ENCODE data around the gene CEMIP.

The CEMIP gene

DNA sequence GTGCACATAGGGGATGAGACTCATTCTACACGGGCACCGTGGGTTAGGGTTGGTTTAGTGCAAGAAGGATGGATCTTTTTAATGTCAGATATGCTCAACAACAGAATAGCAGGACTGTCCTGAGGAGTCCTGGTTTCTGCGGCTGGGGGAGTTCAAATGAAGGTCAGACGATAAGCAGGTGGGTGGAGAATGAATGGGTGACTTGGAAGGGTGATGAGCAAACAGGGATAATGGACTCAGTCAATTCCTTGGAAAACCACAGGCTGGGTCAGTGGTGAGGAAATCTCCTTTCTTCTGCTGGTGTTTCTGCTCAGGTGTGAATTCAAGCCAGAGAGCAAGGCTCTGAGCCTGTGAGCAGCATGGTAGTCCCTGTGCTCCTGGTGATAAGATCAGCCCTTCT is 150.5 kb downstream of the CEMIP start:
- DNase-seq (ENCODE audit: low read depth in 2 of 2): no peak

DNA sequence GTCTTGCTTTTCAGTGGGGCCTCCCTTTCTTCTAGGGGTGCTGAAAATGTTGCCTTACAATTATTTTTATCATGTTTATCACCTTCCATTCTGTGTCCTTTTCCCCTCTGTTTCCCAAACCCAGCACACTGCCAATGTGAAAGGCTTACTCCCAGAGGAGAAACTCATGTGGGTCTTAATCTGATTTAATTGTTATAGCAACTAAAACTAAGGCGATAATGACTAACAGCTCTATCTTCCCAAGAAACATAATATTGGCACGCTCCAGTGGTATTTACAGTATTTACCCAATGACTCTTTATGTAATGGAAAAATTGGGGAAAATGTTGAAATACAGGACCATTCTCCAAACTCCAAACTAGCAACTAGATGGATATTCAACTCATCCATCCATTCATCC is 152.0 kb downstream of the CEMIP start:
- no peak for DNase-seq (ENCODE audit: low read depth in 2 of 2)

DNA sequence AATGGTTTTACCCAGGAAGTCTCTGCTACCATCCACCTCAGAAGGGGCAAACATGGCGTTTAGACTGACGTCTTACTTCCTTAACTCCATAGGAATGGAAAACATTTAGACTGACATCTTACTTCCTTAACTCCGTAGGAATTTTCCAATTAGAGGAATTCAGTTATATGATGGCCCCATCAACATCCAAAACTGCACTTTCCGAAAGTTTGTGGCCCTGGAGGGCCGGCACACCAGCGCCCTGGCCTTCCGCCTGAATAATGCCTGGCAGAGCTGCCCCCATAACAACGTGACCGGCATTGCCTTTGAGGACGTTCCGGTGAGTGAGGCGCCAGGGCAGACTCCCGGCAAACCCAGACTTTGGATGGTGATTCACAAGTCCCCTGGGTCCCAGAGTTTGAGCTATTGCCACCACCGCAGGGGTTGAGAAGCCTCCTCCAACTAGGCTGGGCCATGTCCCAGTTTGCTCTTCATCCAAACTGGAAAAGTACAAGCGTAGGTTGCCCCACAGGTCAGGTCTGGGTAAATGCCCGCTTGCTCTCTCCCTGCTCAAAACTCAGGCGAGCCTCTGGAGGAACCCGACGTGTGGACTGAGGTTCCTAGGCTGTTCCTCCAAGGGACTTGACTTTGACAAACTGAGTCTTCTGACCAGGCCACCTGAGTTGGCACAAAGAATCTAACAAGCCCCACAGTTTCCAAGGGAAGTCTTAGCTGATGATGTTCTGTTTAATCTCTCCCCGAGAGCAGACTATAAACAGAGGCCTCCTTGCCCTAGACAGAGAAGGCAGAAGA is 152.7 kb downstream of the CEMIP start:
- no peak for DNase-seq (ENCODE audit: low read depth in 2 of 2)

DNA sequence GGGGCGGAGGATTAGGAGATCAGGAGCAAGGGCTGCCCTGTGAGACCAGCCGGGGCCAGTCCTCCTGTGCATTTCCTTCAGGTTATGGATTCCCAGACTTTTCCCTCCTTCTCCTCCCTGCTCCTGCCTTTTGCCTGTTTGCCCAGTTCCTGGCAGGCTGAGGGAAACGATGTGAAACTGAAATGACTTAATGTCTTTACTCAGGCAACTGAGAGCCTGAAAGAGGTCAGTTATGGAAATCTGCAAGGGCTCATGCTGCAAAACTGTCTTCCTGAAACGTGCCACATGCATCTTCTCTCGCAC is 153.3 kb downstream of the CEMIP start:
- DNase-seq (ENCODE audit: low read depth in 2 of 2): no peak

DNA sequence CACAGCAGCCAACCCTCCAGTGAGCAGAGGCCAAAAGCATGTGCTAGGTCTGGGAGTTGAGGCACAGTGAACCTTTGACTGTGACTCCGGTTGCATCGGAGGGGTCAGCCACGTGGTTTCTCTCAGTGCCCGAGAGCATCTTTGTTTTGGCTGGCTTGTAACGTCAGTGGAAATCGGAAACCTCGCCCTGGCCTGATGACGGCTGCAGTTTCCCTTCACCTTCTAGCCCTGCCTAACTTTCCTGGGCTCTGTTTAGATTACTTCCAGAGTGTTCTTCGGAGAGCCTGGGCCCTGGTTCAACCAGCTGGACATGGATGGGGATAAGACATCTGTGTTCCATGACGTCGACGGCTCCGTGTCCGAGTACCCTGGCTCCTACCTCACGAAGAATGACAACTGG is 153.8 kb downstream of the CEMIP start:
- DNase-seq (ENCODE audit: low read depth in 2 of 2): no peak

DNA sequence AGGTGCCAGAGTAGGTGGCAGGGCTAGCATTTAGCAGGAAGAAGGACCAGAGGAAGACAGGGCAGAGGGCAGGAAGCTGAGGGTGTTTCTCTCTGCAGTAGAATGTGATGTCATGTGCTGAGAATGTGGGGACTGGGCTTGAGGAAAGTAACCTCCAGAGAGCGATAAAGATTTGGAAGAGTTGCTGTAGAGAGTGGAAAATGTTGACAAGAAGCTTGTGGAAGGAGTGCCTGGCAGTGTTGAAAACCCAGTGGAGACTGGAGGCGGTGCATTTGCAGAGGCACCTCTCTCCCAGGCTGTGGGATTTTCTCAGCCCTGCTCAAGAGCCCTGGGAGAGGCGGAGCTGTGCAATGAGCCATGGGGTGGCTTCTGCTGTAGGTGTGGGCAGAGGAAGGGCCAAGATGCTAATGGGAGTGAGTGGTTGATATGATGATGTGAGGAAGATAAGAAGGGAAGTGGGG is 155.6 kb downstream of the CEMIP start:
- DNase-seq (ENCODE audit: low read depth in 2 of 2): no peak

DNA sequence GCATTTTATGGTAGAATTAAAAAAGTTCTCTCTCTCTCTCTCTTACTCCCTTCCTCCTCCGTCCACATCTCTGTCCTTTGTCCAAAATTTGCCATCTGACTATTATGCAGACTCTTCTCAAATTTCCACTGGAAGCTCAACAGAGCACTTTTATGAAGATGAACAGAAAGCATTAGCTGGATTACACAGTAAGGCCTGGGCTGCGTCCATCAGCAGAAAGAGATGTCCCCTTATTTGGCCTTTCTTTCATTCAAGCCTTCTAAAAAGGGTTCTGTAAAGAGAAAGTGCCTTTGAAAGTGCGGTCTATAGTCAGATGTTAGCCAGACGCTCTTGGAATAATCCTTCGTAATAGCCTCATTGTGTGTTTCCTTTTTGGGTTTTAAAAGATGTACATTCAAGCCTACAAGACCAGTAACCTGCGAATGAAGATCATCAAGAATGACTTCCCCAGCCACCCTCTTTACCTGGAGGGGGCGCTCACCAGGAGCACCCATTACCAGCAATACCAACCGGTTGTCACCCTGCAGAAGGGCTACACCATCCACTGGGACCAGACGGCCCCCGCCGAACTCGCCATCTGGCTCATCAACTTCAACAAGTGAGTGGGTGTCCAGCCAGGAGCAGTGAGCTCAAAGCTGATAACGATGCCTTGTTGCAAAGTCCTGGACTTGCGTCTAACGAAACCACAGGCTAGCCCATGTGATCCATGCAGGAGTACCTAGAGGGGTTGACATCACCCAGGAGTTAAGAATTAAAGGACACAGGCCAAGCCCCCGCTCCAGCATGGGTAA is 157.3 kb downstream of the CEMIP start:
- no peak for DNase-seq (ENCODE audit: low read depth in 2 of 2)

DNA sequence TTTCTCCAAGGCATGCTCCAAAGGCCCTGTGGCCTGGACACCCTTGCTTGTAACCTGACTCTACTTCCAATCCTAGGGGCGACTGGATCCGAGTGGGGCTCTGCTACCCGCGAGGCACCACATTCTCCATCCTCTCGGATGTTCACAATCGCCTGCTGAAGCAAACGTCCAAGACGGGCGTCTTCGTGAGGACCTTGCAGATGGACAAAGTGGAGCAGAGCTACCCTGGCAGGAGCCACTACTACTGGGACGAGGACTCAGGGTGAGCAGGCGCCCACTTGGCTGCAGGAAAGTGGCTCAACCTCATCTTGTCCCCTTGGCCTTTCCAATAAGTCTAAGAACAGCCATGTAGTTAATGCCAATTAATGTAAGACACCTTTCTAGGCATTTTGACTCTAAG is 158.5 kb downstream of the CEMIP start:
- DNase-seq (ENCODE audit: low read depth in 2 of 2): no peak

DNA sequence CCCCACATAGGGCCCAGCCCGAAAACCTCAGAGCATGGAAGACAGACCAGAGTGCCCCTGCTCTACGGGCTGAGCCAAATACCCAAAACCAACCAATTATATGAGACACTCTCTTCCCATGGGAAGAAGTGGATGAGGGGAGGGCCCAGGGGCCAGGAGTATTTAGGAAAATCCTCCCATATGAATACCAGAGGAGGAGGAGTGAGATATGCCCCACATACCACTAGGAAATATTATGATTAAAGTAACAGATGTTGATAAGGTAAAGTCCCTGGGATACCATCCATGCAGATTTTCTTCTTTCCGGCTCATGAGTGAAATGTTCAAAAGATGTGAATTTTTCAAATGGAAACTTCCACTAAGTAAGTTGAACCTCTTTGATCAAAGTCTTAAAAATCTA is 160.0 kb downstream of the CEMIP start:
- no peak for DNase-seq (ENCODE audit: low read depth in 2 of 2)

DNA sequence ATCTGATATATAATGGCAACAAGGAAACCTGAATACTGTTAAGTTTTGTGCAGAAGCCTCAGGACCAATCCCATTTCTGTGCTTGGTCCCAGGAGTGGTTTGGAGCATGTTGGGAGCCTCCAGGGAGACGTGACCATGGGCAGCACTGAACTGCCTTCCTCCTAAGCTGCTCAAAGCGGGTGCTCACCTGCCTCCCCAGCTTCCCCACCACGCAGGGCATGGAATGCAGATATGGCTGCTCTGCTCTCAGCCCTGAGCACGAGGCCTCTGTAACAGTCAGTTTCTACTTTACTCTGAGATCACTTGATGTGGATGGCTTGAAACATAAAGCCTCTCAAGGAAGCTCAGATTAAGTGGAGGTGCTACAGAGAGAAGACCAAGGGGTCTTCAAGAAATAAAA is 161.2 kb downstream of the CEMIP start:
- no peak for DNase-seq (ENCODE audit: low read depth in 2 of 2)

DNA sequence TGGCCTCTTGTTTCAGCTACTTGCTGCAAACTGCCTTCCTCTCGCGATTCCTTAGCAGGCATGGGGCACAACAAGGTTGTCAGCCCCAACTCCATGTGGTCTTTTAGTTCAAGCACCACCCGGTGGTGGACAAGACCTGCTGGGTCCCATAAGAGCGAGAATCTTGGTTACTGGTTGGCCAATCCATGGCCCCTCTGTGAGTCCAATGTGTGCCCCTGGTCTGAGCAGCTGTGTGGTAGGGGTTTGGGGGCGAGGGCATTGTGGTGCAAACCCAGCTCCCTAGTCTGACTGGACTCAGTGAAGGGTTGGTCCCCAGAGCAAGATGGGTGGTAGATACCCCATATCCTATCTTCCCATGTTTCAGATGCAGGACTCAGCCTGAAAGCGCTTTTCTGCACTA is 161.7 kb downstream of the CEMIP start:
- DNase-seq (ENCODE audit: low read depth in 2 of 2): no peak

DNA sequence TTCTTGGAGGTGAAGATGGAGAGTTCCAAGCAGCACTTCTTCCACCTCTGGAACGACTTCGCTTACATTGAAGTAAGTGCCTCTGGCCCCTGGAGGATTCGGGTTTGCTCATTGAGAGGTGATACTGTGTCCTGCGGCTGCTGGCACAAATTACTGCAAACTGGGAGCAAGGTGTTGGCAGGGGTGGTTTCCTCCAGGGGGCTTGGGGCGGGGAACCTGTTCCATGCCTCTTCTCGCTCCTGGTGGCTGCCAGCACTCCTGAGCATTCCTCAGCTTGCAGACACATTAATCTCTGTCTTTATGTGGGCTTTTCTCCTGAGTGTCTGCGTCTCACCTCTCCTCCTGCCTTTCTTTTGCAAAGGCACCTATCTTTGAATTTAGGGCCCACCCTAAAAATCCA is 163.1 kb downstream of the CEMIP start:
- DNase-seq (ENCODE audit: low read depth in 2 of 2): no peak

DNA sequence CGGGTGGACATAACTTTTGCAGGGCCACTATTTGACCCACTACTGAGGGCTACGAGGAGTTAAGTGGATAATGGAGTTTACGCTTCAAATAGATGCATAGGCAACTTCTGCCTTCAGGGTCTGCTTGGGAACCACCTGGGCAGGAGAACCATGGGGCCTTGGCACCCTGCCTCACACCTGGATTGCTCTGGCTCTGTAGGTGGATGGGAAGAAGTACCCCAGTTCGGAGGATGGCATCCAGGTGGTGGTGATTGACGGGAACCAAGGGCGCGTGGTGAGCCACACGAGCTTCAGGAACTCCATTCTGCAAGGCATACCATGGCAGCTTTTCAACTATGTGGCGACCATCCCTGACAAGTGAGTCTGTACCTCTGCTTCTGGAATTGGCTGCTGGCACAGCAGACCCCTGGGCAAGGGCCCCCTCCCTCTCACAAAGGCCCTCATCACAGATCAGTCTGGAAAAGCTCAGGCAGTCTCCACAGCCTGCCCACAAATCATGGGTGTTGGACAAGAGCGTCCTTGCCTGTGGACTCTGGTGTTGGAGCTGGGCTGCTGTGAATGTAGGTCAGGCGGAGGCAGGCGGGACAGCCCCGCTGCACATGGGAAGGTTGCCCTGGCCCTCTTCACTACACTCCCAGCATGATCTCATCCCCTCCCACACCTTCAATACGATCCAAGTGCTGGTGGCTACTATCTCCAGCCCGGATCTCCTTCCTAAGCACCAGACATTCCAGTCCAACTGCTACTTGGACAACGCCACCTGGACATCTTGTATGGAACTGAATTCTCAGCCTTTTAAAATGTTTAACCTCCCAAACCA is 163.8 kb downstream of the CEMIP start:
- no peak for DNase-seq (ENCODE audit: low read depth in 2 of 2)

DNA sequence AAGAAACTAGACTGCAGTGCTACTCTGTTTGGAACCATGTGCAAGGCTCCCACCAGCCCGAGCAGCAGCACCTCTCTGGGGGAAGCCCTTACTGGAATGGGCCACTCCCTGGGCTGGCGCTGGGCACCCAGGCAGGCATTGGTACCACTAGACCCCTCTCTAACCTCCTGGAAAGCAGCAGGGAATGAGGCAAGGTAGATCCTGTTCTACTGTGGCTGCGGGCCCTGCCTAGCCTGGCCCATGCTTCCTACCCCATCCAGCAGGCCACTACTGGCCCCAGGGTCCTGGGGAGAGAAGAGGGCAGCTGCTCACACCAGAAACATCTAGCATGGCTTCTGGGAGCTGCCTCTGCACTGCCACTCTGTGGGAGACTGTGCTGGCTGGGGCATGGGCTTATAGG is 165.6 kb downstream of the CEMIP start:
- no peak for DNase-seq (ENCODE audit: low read depth in 2 of 2)

DNA sequence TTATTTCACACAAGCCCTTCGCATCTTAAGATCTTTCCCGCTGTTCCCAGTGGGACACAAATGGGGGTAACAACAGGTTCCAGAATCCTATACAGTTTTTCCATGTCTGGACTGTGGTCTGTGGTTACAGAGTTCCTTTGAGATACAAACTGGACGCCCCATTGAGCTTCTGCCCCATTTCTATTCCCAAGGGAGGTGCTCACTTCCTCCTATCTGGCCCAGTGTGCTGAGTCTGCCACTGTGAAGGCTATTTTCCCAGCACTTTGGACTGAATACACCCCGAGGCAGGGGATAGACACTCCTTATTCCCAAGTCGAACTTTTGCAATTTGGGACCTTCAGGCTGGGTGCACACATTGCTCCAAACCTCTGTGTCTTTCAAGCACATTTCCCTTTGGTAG is 166.4 kb downstream of the CEMIP start:
- DNase-seq (ENCODE audit: low read depth in 2 of 2): no peak

DNA sequence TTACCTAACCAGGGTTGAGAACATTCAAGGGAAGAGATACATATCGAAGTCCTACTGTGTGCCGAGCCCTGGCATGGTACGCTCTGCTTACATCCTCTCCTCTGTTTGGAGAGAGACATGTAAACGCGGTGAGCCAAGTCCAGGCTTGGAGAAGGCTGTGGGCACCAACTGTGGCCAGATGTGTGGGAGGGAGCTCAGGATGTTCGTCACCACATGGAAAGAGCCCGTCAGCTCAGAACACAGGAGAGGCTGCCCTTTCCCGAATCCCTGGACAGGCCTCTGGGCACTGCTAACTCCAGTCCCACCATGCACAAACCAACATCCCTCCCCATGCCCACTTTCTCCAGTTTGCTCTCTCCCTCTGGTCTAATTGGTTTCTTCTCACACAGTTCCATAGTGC is 167.4 kb downstream of the CEMIP start:
- DNase-seq (ENCODE audit: low read depth in 2 of 2): no peak

DNA sequence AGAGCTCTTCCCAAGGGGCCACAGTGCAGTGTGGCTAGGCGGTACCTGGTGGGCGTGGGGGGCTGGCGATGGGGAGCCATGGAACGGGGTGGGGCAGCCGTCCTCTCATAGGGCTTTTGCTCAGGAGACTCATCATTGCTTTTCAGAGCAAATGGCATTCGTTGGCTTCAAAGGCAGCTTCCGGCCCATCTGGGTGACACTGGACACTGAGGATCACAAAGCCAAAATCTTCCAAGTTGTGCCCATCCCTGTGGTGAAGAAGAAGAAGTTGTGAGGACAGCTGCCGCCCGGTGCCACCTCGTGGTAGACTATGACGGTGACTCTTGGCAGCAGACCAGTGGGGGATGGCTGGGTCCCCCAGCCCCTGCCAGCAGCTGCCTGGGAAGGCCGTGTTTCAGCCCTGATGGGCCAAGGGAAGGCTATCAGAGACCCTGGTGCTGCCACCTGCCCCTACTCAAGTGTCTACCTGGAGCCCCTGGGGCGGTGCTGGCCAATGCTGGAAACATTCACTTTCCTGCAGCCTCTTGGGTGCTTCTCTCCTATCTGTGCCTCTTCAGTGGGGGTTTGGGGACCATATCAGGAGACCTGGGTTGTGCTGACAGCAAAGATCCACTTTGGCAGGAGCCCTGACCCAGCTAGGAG is 169.6 kb downstream of the CEMIP start:
- no peak for DNase-seq (ENCODE audit: low read depth in 2 of 2)

DNA sequence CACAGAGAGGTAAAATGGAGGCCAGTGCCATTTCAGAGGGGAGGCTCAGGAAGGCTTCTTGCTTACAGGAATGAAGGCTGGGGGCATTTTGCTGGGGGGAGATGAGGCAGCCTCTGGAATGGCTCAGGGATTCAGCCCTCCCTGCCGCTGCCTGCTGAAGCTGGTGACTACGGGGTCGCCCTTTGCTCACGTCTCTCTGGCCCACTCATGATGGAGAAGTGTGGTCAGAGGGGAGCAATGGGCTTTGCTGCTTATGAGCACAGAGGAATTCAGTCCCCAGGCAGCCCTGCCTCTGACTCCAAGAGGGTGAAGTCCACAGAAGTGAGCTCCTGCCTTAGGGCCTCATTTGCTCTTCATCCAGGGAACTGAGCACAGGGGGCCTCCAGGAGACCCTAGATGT is 170.6 kb downstream of the CEMIP start:
- no peak for DNase-seq (ENCODE audit: low read depth in 2 of 2)

DNA sequence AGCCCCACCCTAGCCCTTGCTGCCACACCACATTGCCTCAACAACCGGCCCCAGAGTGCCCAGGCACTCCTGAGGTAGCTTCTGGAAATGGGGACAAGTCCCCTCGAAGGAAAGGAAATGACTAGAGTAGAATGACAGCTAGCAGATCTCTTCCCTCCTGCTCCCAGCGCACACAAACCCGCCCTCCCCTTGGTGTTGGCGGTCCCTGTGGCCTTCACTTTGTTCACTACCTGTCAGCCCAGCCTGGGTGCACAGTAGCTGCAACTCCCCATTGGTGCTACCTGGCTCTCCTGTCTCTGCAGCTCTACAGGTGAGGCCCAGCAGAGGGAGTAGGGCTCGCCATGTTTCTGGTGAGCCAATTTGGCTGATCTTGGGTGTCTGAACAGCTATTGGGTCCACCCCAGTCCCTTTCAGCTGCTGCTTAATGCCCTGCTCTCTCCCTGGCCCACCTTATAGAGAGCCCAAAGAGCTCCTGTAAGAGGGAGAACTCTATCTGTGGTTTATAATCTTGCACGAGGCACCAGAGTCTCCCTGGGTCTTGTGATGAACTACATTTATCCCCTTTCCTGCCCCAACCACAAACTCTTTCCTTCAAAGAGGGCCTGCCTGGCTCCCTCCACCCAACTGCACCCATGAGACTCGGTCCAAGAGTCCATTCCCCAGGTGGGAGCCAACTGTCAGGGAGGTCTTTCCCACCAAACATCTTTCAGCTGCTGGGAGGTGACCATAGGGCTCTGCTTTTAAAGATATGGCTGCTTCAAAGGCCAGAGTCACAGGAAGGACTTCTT is 171.3 kb downstream of the CEMIP start:
- DNase-seq (ENCODE audit: low read depth in 2 of 2): no peak

DNA sequence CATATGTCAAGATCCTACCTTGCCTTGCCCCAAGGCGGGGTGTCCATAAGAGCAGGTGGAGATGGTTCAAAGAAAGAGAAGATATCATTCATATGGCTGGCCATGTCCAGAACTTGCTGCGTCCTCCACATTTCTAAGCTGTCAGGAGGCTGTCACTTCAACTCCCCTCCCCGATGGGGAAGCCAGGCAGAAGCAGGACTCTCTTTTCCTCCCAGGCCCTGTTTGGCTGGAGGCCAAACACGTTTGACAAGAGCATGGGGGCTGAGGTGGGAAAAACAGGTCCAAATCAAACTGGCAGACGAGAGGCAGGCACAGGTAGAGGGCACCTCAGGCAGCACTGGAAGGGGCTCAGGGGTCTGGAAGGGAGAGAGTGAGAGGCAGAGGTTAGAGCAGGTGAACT is 172.8 kb downstream of the CEMIP start:
- DNase-seq (ENCODE audit: low read depth in 2 of 2): no peak
